ENCODE data around the gene DAO. TPM values are rescaled to one million over a fixed set of nuclear protein-coding genes. Genes with fewer than 3 reads are reported as not detected.

Gene DAO
- total RNA-seq, 1 donor from 2014 or later: not detected

DNA sequence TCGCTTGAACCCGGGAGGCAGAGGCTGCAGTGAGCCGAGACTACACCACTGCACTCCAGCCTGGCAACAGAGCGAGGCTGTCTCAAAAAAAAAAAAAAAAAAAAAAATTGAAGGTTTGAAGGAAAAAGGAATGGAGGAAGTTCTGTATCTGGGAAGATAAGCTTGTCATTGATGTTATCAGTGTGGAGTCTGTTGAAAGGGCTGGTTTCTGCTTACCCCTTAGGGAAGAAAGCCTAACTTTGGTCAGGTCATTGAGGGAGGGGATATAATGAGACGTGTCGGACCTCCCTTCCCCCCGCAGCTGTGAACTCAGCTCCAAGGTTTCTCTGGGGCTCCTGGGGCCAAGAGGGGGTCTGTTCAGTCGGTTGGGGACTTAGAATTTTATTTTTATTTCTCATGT, 16.4 kb downstream of the DAO start:
- no peak for DNase-seq (ENCODE audit: low spot score)
- H3K27me3 Mint-ChIP-seq (ENCODE audit: insufficient read depth): peaks cover 2% of the 10 kb centered on the region
- intact Hi-C loops (cut with micrococcal nuclease): no loop called here
- no peaks in the 10 kb centered on the region for H3K4me1 Mint-ChIP-seq (ENCODE audit: low read depth)
- H3K36me3 Mint-ChIP-seq (ENCODE audit: low read depth): no peaks in the 10 kb centered on the region
- no peak overlapping the region for H3K4me3 Mint-ChIP-seq
- H3K9me3 Mint-ChIP-seq: peaks cover 5% of the 10 kb centered on the region
- H3K27ac Mint-ChIP-seq: no peak overlapping the region

DNA sequence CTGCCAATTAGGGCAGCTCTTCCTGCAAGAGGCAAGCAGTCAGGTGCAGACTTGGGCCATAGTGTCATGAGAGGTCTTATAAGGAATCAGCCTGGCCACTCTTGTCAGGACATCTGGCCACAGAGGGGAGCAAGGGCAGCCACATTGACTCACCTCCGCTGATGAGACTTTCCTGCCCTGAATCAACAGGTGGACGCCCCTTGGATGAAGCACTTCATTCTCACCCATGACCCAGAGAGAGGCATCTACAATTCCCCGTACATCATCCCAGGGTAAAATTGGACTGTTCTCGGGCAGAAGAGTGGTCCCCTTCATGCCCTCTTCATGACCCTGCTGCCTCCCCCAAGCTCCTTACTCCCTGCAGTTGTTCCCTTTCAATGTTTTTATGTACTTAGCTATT, 16.9 kb downstream of the DAO start:
- DNase-seq (ENCODE audit: low spot score): no peak
- Mint-ChIP-seq H3K36me3 (ENCODE audit: low read depth) (no peaks in the 10 kb centered on the region), H3K9me3 (peaks cover 5% of the 10 kb centered on the region), H3K4me1 (ENCODE audit: low read depth) (no peaks in the 10 kb centered on the region), H3K27ac (no peak overlapping the region), H3K4me3 (no peak overlapping the region), H3K27me3 (ENCODE audit: insufficient read depth) (peaks cover 2% of the 10 kb centered on the region)
- intact Hi-C loops (cut with micrococcal nuclease): no loop called here

DNA sequence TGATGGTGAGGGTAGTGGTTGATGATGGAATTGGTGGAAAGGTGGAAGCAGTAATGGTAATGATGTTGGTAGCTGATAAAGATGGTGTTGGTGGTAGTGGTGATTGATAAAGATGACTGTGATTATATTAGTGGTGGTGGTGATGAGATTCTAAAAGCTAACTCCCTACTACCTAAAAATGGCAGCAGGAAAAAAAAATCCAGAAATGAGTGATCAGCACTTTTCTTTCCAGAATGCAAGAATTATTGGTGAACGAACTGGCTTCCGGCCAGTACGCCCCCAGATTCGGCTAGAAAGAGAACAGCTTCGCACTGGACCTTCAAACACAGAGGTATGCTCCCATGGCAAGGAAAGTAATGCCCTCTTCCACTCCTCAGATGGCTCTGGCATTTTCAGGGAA, 19.3 kb downstream of the DAO start:
- Mint-ChIP-seq H3K27me3 (ENCODE audit: insufficient read depth) (peaks cover 2% of the 10 kb centered on the region), H3K4me1 (ENCODE audit: low read depth) (no peaks in the 10 kb centered on the region), H3K27ac (no peak overlapping the region), H3K36me3 (ENCODE audit: low read depth) (no peaks in the 10 kb centered on the region), H3K4me3 (no peak overlapping the region), H3K9me3 (peaks cover 5% of the 10 kb centered on the region)
- intact Hi-C loops (cut with micrococcal nuclease): no loop called here
- DNase-seq (ENCODE audit: low spot score): no peak

DNA sequence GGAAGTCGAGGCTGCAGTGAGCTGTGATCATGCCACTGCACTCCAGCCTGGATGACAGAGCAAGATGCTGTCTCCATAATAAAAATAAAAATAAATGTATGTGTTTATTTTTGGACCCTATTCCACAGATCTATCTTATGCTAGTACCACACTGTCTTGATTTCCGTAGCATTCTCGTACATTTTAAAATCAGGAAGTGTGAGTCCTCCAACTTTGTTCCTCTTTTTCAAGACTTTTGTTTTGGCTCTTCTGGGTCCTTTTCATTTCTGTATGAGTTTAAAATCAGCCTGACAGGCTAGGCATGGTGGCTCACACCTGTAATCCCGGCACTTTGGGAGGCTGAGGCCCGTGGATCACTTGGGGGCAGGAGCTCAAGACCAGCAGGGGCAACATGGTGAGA, 25.8 kb downstream of the DAO start:
- Mint-ChIP-seq H3K9me3 (no peaks in the 10 kb centered on the region), H3K4me3 (no peak overlapping the region), H3K4me1 (ENCODE audit: low read depth) (no peaks in the 10 kb centered on the region), H3K27me3 (ENCODE audit: insufficient read depth) (peaks cover 9% of the 10 kb centered on the region), H3K36me3 (ENCODE audit: low read depth) (no peaks in the 10 kb centered on the region), H3K27ac (no peak overlapping the region)
- intact Hi-C loops (cut with micrococcal nuclease): no loop called here
- DNase-seq (ENCODE audit: low spot score): no peak

DNA sequence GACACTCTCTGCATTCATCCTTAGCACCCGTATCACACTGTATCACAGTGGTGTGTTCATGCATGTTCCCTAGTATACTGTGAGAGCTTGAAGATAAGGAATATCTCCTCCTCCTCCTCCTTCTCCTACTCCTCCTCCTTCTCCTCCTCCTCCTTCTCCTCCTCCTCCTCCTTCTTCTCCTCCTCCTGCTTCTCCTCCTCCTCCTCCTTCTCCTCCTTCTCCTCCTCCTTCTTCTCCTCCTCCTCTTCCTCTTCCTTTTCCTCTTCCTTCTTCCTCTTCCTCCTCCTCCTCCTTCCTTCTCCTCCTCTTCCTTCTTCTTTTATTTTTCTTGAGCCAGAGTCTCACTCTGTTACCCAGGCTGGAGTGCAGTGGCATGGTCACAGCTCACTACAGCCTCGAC, 27.1 kb downstream of the DAO start:
- no peak overlapping the region for H3K27ac Mint-ChIP-seq
- H3K4me1 Mint-ChIP-seq (ENCODE audit: low read depth): no peaks in the 10 kb centered on the region
- H3K36me3 Mint-ChIP-seq (ENCODE audit: low read depth): no peaks in the 10 kb centered on the region
- no peaks in the 10 kb centered on the region for H3K9me3 Mint-ChIP-seq
- intact Hi-C loops (cut with micrococcal nuclease): no loop called here
- H3K4me3 Mint-ChIP-seq: no peak overlapping the region
- DNase-seq (ENCODE audit: low spot score): no peak
- peaks cover 9% of the 10 kb centered on the region for H3K27me3 Mint-ChIP-seq (ENCODE audit: insufficient read depth)

DNA sequence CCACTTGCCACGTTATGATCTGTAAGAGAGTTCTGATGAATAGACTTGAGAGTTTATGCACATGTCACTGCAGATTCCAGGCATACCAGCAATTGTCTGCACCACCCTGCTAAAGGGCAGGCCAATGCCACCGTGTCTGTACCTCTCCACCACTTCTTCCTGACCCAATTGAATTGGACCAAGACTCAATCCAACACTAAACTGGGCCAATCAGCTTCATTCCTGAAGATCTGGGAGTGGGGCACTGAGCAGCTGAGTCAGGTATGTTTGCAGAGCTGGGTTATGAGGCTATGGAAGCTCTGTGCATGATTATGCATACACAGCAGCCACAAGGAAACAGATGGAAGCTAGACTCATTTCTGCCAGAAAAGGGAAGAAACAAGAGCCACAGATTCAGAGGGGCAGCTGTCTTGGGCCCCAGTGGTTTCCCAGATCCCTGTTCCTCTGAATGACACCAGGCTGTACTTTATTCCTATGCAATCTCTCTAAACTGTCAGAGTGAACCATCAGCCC, 28.0 kb downstream of the DAO start:
- Mint-ChIP-seq H3K27me3 (ENCODE audit: insufficient read depth) (peaks cover 11% of the 10 kb centered on the region), H3K9me3 (no peaks in the 10 kb centered on the region), H3K27ac (no peak overlapping the region), H3K4me1 (ENCODE audit: low read depth) (no peaks in the 10 kb centered on the region), H3K4me3 (no peak overlapping the region), H3K36me3 (ENCODE audit: low read depth) (no peaks in the 10 kb centered on the region)
- no peak for DNase-seq (ENCODE audit: low spot score)
- intact Hi-C loops (cut with micrococcal nuclease): no loop called here

DNA sequence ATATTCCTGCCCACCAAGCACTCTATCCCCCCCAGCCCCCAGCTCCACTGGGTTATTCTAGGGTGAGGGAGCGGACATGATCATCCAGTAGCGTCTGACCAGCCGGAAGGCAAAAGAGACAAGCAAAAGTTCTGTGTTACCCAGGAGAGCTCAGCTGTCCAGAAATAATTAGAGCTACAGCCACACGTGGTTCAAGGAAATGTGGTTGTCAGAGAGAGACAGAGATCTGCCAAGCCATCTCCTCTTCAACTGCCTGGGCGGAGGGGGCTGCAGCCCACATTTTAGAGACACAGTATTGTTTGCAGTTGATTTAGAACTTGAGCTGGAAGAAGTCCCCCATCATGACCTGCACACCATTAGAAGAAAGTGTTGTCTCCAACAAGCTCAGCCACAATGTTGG, 30.4 kb downstream of the DAO start:
- Mint-ChIP-seq H3K4me1 (ENCODE audit: low read depth) (no peaks in the 10 kb centered on the region), H3K4me3 (no peak overlapping the region), H3K36me3 (ENCODE audit: low read depth) (no peaks in the 10 kb centered on the region), H3K27ac (no peak overlapping the region), H3K27me3 (ENCODE audit: insufficient read depth) (peaks cover 13% of the 10 kb centered on the region), H3K9me3 (no peaks in the 10 kb centered on the region)
- no peak for DNase-seq (ENCODE audit: low spot score)
- intact Hi-C loops (cut with micrococcal nuclease): no loop called here

DNA sequence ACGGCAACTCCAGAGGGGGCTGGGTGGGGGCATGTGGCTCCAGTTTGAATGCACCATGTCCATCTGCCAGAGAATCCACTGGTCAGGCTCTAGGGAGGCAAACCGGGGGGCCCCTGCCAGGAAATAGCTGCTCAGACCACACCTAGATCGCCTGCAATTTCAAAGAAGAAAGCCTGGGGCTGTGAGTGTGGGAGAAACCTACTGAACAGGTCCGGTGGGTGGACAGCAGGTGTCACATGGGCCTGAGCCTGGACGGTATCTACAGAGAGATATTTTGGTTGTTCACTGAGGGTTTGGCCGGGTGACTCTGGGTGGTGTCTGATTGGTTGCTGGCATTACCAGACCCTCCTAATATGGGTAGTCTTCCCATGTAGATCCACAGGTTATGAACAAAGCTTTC, 32.0 kb downstream of the DAO start:
- DNase-seq (ENCODE audit: low spot score): no peak
- no peaks in the 10 kb centered on the region for H3K4me1 Mint-ChIP-seq (ENCODE audit: low read depth)
- no peak overlapping the region for H3K27ac Mint-ChIP-seq
- H3K9me3 Mint-ChIP-seq: no peaks in the 10 kb centered on the region
- H3K36me3 Mint-ChIP-seq (ENCODE audit: low read depth): no peaks in the 10 kb centered on the region
- H3K4me3 Mint-ChIP-seq: no peak overlapping the region
- intact Hi-C loops (cut with micrococcal nuclease): no loop called here
- peaks cover 9% of the 10 kb centered on the region for H3K27me3 Mint-ChIP-seq (ENCODE audit: insufficient read depth)

DNA sequence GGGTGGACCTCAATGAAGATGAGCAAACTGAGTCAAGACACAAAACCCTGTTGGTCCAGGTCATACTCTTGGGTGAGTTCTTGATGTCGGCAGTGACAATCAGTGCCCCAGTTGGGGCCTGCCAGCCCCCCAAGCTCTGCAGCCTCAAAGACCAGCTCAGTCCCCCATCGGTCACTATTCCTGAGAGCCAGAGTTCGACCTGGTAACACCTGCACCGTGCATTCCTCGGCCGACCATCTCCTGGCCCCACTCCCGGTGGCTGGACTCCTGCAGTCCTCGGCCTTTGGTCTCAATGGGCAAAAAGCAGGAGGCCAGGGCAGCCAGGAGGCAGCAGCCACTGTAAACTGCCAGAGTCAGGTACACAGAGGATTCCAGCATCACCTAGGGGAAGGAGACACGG, 32.5 kb downstream of the DAO start:
- DNase-seq (ENCODE audit: low spot score): no peak
- no peak overlapping the region for H3K4me3 Mint-ChIP-seq
- H3K4me1 Mint-ChIP-seq (ENCODE audit: low read depth): no peaks in the 10 kb centered on the region
- H3K36me3 Mint-ChIP-seq (ENCODE audit: low read depth): no peaks in the 10 kb centered on the region
- H3K9me3 Mint-ChIP-seq: no peaks in the 10 kb centered on the region
- intact Hi-C loops (cut with micrococcal nuclease): no loop called here
- no peak overlapping the region for H3K27ac Mint-ChIP-seq
- H3K27me3 Mint-ChIP-seq (ENCODE audit: insufficient read depth): peaks cover 7% of the 10 kb centered on the region

DNA sequence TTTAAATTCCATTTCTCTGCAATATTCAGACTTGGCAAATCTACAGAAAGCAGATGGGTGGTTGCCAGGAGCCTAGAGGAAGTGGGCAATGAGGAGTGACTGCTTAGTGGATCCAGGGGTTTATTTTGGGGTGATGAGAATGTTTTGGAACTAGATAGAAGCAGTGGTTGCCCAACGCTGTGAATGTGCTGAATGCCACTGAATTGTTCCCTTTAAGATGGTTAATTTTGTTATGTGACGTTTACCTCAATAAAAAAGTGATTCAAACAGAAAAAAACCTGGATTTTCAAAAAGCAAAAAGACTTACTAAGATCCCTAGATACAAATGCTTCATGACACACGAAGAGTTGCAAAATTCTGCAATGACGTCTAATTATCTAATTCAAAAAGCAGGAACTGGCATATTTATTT, 34.2 kb downstream of the DAO start:
- intact Hi-C loops (cut with micrococcal nuclease): no loop called here
- Mint-ChIP-seq H3K4me1 (ENCODE audit: low read depth) (no peaks in the 10 kb centered on the region), H3K4me3 (no peak overlapping the region), H3K36me3 (ENCODE audit: low read depth) (no peaks in the 10 kb centered on the region), H3K9me3 (no peaks in the 10 kb centered on the region), H3K27me3 (ENCODE audit: insufficient read depth) (peaks cover 4% of the 10 kb centered on the region), H3K27ac (no peak overlapping the region)
- DNase-seq (ENCODE audit: low spot score): no peak

DNA sequence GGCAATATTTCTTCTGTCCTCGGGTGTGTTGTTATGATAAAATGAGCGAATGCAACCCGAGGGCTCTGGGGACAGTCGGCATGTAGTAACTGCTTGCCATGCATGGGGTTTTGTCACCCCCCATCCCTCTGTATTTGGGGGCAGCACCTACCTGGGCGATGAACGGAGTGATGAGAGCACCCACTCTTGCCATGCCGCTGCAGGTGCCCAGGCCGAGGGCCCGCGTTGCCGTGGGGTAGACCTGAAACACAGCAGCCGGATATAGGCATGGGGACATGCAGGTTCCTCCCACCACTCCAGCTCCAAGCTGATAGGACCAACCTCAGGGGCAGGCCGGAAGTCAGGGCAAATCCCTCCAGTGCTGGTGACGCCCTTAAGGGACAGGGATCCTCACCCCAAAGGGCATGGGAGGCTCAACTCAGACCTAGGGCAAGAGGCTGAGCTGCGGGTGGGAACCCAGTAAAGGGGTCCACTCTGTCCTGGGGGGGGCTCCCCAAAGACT, 35.8 kb downstream of the DAO start:
- Mint-ChIP-seq H3K4me1 (ENCODE audit: low read depth) (no peaks in the 10 kb centered on the region), H3K27ac (no peak overlapping the region), H3K27me3 (ENCODE audit: insufficient read depth) (peaks cover 4% of the 10 kb centered on the region), H3K9me3 (no peaks in the 10 kb centered on the region), H3K36me3 (ENCODE audit: low read depth) (no peaks in the 10 kb centered on the region), H3K4me3 (no peak overlapping the region)
- intact Hi-C loops (cut with micrococcal nuclease): no loop called here
- DNase-seq (ENCODE audit: low spot score): no peak

DNA sequence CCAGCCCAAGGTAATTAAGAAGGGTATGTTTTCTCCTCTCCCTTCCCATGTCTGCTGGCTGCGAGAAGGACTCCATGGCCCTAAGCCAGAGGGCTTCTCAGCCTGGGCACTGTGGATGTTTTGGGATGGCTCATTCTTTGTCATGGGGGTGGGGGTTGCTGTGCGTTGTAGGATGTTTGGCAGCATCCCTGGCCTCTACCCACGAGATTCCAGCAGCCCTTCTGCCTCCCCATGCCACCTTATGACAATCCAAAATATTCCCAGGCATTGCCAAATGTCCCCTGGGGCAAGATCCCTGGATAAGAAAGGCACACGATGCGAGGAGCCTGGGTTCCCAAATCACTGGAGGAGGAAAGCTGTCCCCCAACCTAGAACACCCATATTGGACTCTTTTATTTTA, 36.4 kb downstream of the DAO start:
- Mint-ChIP-seq H3K27ac (no peak overlapping the region), H3K9me3 (no peaks in the 10 kb centered on the region), H3K4me3 (no peak overlapping the region), H3K4me1 (ENCODE audit: low read depth) (no peaks in the 10 kb centered on the region), H3K27me3 (ENCODE audit: insufficient read depth) (peaks cover 4% of the 10 kb centered on the region), H3K36me3 (ENCODE audit: low read depth) (no peaks in the 10 kb centered on the region)
- DNase-seq (ENCODE audit: low spot score): no peak
- intact Hi-C loops (cut with micrococcal nuclease): no loop called here

DNA sequence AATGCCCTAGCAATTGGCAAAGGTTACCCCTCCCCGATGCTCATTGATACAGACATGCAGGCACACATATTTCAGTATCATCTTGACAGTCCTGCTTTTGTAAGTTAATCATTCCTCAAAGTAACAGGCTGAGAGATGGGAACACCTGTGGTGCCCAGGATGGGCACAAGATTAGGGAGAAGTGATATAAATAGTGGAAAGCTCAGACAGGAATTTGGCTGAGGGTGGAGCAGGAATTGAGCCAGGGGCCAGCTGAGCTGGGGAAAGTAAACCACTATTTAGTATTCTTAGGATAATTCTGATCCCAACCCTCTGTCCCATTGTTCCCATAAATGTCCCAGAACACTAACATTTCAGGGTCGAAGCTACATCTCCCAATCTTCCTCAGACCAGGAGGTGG, 38.3 kb downstream of the DAO start:
- H3K27ac Mint-ChIP-seq: no peak overlapping the region
- peaks cover 2% of the 10 kb centered on the region for H3K27me3 Mint-ChIP-seq (ENCODE audit: insufficient read depth)
- no peak overlapping the region for H3K4me3 Mint-ChIP-seq
- DNase-seq (ENCODE audit: low spot score): no peak
- H3K9me3 Mint-ChIP-seq: no peaks in the 10 kb centered on the region
- intact Hi-C loops (cut with micrococcal nuclease): no loop called here
- H3K36me3 Mint-ChIP-seq (ENCODE audit: low read depth): no peaks in the 10 kb centered on the region
- no peaks in the 10 kb centered on the region for H3K4me1 Mint-ChIP-seq (ENCODE audit: low read depth)

DNA sequence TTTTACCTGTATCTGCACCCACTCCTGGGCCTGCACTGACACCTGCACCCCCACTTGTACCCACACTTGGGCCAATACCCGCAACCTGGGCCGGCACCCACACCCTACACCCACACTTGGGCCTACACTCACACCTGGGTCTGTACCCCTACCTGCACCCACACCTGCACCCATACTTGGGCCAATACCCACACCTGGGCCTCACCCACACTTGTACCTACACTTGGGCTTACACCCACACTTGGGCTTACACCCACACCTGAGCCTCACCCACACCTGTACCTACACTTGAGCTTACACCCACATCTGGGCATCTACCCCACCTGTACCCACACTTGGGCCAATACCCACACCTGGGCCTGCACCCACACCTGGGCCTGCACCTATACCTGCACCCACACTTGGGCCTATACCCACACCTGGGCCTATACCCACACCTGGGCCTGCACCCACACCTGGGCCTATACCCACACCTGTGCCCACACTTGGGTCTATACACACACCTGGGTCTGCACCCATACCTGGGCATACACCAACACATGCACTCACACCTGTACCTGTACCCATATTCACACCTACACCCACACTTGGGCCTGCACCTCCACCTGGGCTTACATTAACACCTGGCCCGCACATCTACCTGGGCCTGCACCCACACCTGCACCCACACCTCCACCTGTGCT, 39.2 kb downstream of the DAO start:
- no peak overlapping the region for H3K4me3 Mint-ChIP-seq
- intact Hi-C loops (cut with micrococcal nuclease): no loop called here
- H3K4me1 Mint-ChIP-seq (ENCODE audit: low read depth): no peaks in the 10 kb centered on the region
- peaks cover 2% of the 10 kb centered on the region for H3K27me3 Mint-ChIP-seq (ENCODE audit: insufficient read depth)
- DNase-seq (ENCODE audit: low spot score): no peak
- H3K9me3 Mint-ChIP-seq: no peaks in the 10 kb centered on the region
- no peaks in the 10 kb centered on the region for H3K36me3 Mint-ChIP-seq (ENCODE audit: low read depth)
- no peak overlapping the region for H3K27ac Mint-ChIP-seq

All from activated T-helper 1 cell treated with anti-CD3 and anti-CD28 coated beads, Interleukin-12 subunit alpha, Interleukin-12 subunit beta, Interleukin-2, Interleukin-4 antibody, amounts not matched to agents 30 ng/mL and 10 ng/mL and 1 ng/mL, durations not matched to agents 14 hours and 24 hours and 36 hours (primary cell).